Ovary (tissue), 3 donors: Measurements from ENCODE around the gene CACNA2D3.

Experiments used
- POLR2A ChIP-seq: fragments of 450-650 bp; IDR thresholded peaks from one replicate; pipeline ENCODE4 v1.6.1; 2017; ENCODE audit warnings: antibody characterized with exemption, mild to moderate bottlenecking, moderate library complexity
- TF ChIP-seq, protein P1 (sequence below), 3 donors: fragments of 450-650 bp in 2 of 3; fragments of 200-600 bp in 1 of 3; IDR thresholded peaks; one replicate each; pipeline versions ENCODE4 v1.5.1 to v1.8.0; 2016 to 2022; ENCODE audit warnings: antibody characterized with exemption in 3 of 3, mild to moderate bottlenecking in 1 of 3
- donor health status: DM: no; HTN: no; CAD: no.

DNA sequence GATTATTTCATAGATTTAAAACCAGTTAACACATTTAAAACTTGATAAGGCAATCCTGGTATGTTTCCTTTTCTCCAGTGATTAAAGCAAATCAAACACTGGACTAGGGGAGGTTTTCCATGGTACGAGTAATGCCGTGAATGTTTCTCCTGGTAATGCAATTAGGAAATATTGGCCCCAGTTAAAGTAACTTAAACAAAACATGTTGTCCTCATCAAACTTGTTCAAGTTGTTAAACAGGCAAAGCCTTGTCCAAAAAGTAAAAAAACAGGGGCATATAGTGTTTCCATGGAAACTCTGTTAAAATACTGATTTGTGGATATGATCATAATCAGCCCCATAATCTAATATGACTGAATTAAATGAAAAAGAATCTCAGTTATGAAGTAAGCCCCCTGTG, 818.6 kb downstream of the CACNA2D3 start:
- TF ChIP-seq, protein P1, sequence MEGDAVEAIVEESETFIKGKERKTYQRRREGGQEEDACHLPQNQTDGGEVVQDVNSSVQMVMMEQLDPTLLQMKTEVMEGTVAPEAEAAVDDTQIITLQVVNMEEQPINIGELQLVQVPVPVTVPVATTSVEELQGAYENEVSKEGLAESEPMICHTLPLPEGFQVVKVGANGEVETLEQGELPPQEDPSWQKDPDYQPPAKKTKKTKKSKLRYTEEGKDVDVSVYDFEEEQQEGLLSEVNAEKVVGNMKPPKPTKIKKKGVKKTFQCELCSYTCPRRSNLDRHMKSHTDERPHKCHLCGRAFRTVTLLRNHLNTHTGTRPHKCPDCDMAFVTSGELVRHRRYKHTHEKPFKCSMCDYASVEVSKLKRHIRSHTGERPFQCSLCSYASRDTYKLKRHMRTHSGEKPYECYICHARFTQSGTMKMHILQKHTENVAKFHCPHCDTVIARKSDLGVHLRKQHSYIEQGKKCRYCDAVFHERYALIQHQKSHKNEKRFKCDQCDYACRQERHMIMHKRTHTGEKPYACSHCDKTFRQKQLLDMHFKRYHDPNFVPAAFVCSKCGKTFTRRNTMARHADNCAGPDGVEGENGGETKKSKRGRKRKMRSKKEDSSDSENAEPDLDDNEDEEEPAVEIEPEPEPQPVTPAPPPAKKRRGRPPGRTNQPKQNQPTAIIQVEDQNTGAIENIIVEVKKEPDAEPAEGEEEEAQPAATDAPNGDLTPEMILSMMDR (IDR thresholded peaks at IDR 0.05) = no peak
- TF ChIP-seq POLR2A = no peak
